ENCODE measurements around the gene GAK.

GAK gene

GRCh38 chr4:905485-906338, 26.4 kb downstream of the GAK start:
- Histone ChIP-seq H3K9me3 (ENCODE audit: control insufficient read depth, low read depth, low read length) (no peaks in the 10 kb centered on the region), H3K36me3 (ENCODE audit: control insufficient read depth, low read depth, low read length) (no peaks in the 10 kb centered on the region), H3K4me3 (ENCODE audit: low read length) (no peak overlapping the region), H3K27ac (ENCODE audit: low read length) (no peak overlapping the region), H3K9ac (ENCODE audit: low read length) (no peak overlapping the region), H3K27me3 (ENCODE audit: control insufficient read depth, insufficient read depth, low read length) (no peaks in the 10 kb centered on the region), H3K4me1 (ENCODE audit: control insufficient read depth, low read depth, low read length) (no peaks in the 10 kb centered on the region)

- Histone ChIP-seq H3K27ac (ENCODE audit: low read length) (no peak overlapping the region), H3K36me3 (ENCODE audit: control insufficient read depth, low read depth, low read length) (no peaks in the 10 kb centered on the region), H3K4me3 (ENCODE audit: low read length) (no peak overlapping the region), H3K9ac (ENCODE audit: low read length) (no peak overlapping the region), H3K4me1 (ENCODE audit: control insufficient read depth, low read depth, low read length) (no peaks in the 10 kb centered on the region), H3K9me3 (ENCODE audit: control insufficient read depth, low read depth, low read length) (no peaks in the 10 kb centered on the region), H3K27me3 (ENCODE audit: control insufficient read depth, insufficient read depth, low read length) (no peaks in the 10 kb centered on the region)
Observed at GRCh38 chr4:903066-904046, 28.8 kb downstream of the GAK start.

GRCh38 chr4:901192-901910, 30.8 kb downstream of the GAK start:
- Histone ChIP-seq H3K27ac (ENCODE audit: low read length) (no peak overlapping the region), H3K9me3 (ENCODE audit: control insufficient read depth, low read depth, low read length) (no peaks in the 10 kb centered on the region), H3K9ac (ENCODE audit: low read length) (no peak overlapping the region), H3K4me1 (ENCODE audit: control insufficient read depth, low read depth, low read length) (no peaks in the 10 kb centered on the region), H3K36me3 (ENCODE audit: control insufficient read depth, low read depth, low read length) (peaks cover 2% of the 10 kb centered on the region), H3K4me3 (ENCODE audit: low read length) (no peak overlapping the region), H3K27me3 (ENCODE audit: control insufficient read depth, insufficient read depth, low read length) (no peaks in the 10 kb centered on the region)

GRCh38 chr4:900721-901120, 31.4 kb downstream of the GAK start:
- Histone ChIP-seq H3K27ac (ENCODE audit: low read length) (no peak overlapping the region), H3K9ac (ENCODE audit: low read length) (no peak overlapping the region), H3K9me3 (ENCODE audit: control insufficient read depth, low read depth, low read length) (no peaks in the 10 kb centered on the region), H3K4me3 (ENCODE audit: low read length) (no peak overlapping the region), H3K27me3 (ENCODE audit: control insufficient read depth, insufficient read depth, low read length) (no peaks in the 10 kb centered on the region), H3K4me1 (ENCODE audit: control insufficient read depth, low read depth, low read length) (no peaks in the 10 kb centered on the region), H3K36me3 (ENCODE audit: control insufficient read depth, low read depth, low read length) (peaks cover 2% of the 10 kb centered on the region)

GRCh38 chr4:900073-900472, 32.0 kb downstream of the GAK start:
- H3K9ac ChIP-seq (ENCODE audit: low read length): no peak overlapping the region
- peaks cover 2% of the 10 kb centered on the region for H3K36me3 ChIP-seq (ENCODE audit: control insufficient read depth, low read depth, low read length)
- H3K4me3 ChIP-seq (ENCODE audit: low read length): no peak overlapping the region
- H3K27me3 ChIP-seq (ENCODE audit: control insufficient read depth, insufficient read depth, low read length): no peaks in the 10 kb centered on the region
- no peaks in the 10 kb centered on the region for H3K4me1 ChIP-seq (ENCODE audit: control insufficient read depth, low read depth, low read length)
- no peaks in the 10 kb centered on the region for H3K9me3 ChIP-seq (ENCODE audit: control insufficient read depth, low read depth, low read length)
- H3K27ac ChIP-seq (ENCODE audit: low read length): no peak overlapping the region

- no peaks in the 10 kb centered on the region for H3K4me1 ChIP-seq (ENCODE audit: control insufficient read depth, low read depth, low read length)
- peaks cover 2% of the 10 kb centered on the region for H3K36me3 ChIP-seq (ENCODE audit: control insufficient read depth, low read depth, low read length)
- no peak overlapping the region for H3K4me3 ChIP-seq (ENCODE audit: low read length)
- no peaks in the 10 kb centered on the region for H3K27me3 ChIP-seq (ENCODE audit: control insufficient read depth, insufficient read depth, low read length)
- H3K9ac ChIP-seq (ENCODE audit: low read length): no peak overlapping the region
- no peaks in the 10 kb centered on the region for H3K9me3 ChIP-seq (ENCODE audit: control insufficient read depth, low read depth, low read length)
- H3K27ac ChIP-seq (ENCODE audit: low read length): no peak overlapping the region
Observed at GRCh38 chr4:899556-899906, 32.6 kb downstream of the GAK start.

GRCh38 chr4:898869-899555, 33.1 kb downstream of the GAK start:
- H3K9me3 ChIP-seq (ENCODE audit: control insufficient read depth, low read depth, low read length): no peaks in the 10 kb centered on the region
- no peak overlapping the region for H3K9ac ChIP-seq (ENCODE audit: low read length)
- H3K4me1 ChIP-seq (ENCODE audit: control insufficient read depth, low read depth, low read length): no peaks in the 10 kb centered on the region
- H3K27ac ChIP-seq (ENCODE audit: low read length): no peak overlapping the region
- H3K4me3 ChIP-seq (ENCODE audit: low read length): no peak overlapping the region
- peaks cover 2% of the 10 kb centered on the region for H3K36me3 ChIP-seq (ENCODE audit: control insufficient read depth, low read depth, low read length)
- no peaks in the 10 kb centered on the region for H3K27me3 ChIP-seq (ENCODE audit: control insufficient read depth, insufficient read depth, low read length)

GRCh38 chr4:898123-898522, 34.0 kb downstream of the GAK start:
- Histone ChIP-seq H3K36me3 (ENCODE audit: control insufficient read depth, low read depth, low read length) (peaks cover 5% of the 10 kb centered on the region), H3K9ac (ENCODE audit: low read length) (no peak overlapping the region)

GRCh38 chr4:896630-897029, 35.5 kb downstream of the GAK start:
- H3K27ac ChIP-seq (ENCODE audit: low read length): no peak overlapping the region
- H3K4me3 ChIP-seq (ENCODE audit: low read length): no peak overlapping the region
- H3K27me3 ChIP-seq (ENCODE audit: control insufficient read depth, insufficient read depth, low read length): no peaks in the 10 kb centered on the region
- no peaks in the 10 kb centered on the region for H3K9me3 ChIP-seq (ENCODE audit: control insufficient read depth, low read depth, low read length)
- peaks cover 5% of the 10 kb centered on the region for H3K36me3 ChIP-seq (ENCODE audit: control insufficient read depth, low read depth, low read length)
- no peak overlapping the region for H3K9ac ChIP-seq (ENCODE audit: low read length)
- H3K4me1 ChIP-seq (ENCODE audit: control insufficient read depth, low read depth, low read length): no peaks in the 10 kb centered on the region

More at GRCh38 chr4:898123-898522, 34.0 kb downstream of the GAK start:
- H3K4me3 ChIP-seq (ENCODE audit: low read length): no peak overlapping the region
- H3K9me3 ChIP-seq (ENCODE audit: control insufficient read depth, low read depth, low read length): no peaks in the 10 kb centered on the region
- H3K27ac ChIP-seq (ENCODE audit: low read length): no peak overlapping the region
- H3K27me3 ChIP-seq (ENCODE audit: control insufficient read depth, insufficient read depth, low read length): no peaks in the 10 kb centered on the region
- no peaks in the 10 kb centered on the region for H3K4me1 ChIP-seq (ENCODE audit: control insufficient read depth, low read depth, low read length)

GRCh38 chr4:896216-896615, 35.9 kb downstream of the GAK start:
- Histone ChIP-seq H3K9me3 (ENCODE audit: control insufficient read depth, low read depth, low read length) (no peaks in the 10 kb centered on the region), H3K4me1 (ENCODE audit: control insufficient read depth, low read depth, low read length) (no peaks in the 10 kb centered on the region), H3K36me3 (ENCODE audit: control insufficient read depth, low read depth, low read length) (peaks cover 5% of the 10 kb centered on the region), H3K27me3 (ENCODE audit: control insufficient read depth, insufficient read depth, low read length) (no peaks in the 10 kb centered on the region), H3K9ac (ENCODE audit: low read length) (no peak overlapping the region), H3K4me3 (ENCODE audit: low read length) (no peak overlapping the region), H3K27ac (ENCODE audit: low read length) (no peak overlapping the region)

- Histone ChIP-seq H3K9ac (ENCODE audit: low read length) (no peak overlapping the region), H3K9me3 (ENCODE audit: control insufficient read depth, low read depth, low read length) (no peaks in the 10 kb centered on the region), H3K36me3 (ENCODE audit: control insufficient read depth, low read depth, low read length) (peaks cover 5% of the 10 kb centered on the region), H3K27ac (ENCODE audit: low read length) (no peak overlapping the region), H3K4me1 (ENCODE audit: control insufficient read depth, low read depth, low read length) (no peaks in the 10 kb centered on the region), H3K4me3 (ENCODE audit: low read length) (no peak overlapping the region), H3K27me3 (ENCODE audit: control insufficient read depth, insufficient read depth, low read length) (no peaks in the 10 kb centered on the region)
Observed at GRCh38 chr4:895596-895995, 36.5 kb downstream of the GAK start.

All from iPS-18a (cell line).